GM18498 (cell line): ENCODE measurements around the gene CFHR3.
"Not testable (repeated sequence)": the region's sequence is repeated elsewhere in the genome, so short reads cannot be mapped to it uniquely, and the experiment has no call there.

Source experiments
- ATAC-seq: cut with Tn5 transposase; IDR thresholded peaks from one replicate; pipeline ENCODE4 v1.9.1; 2021; ENCODE audit warnings: mild to moderate bottlenecking, moderate library complexity; ENCODE audit not compliant: unreplicated experiment

Gene CFHR3

DNA sequence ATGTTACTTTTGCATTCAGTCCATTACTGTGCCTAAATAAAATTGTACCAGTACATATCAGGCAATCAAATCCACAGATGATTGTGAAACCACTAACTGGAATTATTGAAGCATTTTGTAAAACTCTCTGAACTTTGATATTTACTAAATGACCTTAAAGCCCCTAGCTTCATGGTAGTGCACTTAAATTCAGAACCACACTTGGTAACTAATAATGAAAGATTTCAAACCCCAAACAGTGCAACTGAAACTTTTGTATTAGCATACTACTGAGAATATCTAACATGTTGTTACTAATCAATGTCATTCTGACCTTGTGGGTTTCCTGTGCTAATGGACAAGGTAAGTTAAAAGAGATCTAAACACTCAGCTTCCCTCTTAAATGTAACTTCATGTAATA lies at the start of gene CFHR3:
Gene CFHR3 (plus strand): TSS at position 238 of the 400 bp plus-strand sequence. CDS start 47 bp downstream, at position 285.
- ATAC-seq, result no peak

DNA sequence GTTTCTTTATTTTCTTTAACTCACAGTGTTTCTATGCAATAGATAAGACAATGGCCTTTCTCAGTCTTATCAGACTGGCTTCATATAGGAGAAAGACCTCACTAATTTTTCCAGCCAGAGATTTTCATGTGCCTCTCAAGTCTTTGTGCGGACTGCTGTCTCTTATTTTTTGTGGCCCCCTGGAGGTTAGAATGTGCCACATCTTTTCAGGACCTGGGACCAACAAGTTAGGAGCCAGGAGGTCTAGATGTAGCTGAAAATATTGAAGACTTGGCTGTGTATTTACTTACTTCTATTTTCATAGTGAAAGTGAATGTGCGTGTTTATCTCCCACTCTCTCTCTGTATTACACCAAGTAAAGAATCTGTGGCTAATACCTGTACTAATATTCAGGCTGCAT lies 42.1 kb upstream of the CFHR3 start:
- ATAC-seq, result no peak

DNA sequence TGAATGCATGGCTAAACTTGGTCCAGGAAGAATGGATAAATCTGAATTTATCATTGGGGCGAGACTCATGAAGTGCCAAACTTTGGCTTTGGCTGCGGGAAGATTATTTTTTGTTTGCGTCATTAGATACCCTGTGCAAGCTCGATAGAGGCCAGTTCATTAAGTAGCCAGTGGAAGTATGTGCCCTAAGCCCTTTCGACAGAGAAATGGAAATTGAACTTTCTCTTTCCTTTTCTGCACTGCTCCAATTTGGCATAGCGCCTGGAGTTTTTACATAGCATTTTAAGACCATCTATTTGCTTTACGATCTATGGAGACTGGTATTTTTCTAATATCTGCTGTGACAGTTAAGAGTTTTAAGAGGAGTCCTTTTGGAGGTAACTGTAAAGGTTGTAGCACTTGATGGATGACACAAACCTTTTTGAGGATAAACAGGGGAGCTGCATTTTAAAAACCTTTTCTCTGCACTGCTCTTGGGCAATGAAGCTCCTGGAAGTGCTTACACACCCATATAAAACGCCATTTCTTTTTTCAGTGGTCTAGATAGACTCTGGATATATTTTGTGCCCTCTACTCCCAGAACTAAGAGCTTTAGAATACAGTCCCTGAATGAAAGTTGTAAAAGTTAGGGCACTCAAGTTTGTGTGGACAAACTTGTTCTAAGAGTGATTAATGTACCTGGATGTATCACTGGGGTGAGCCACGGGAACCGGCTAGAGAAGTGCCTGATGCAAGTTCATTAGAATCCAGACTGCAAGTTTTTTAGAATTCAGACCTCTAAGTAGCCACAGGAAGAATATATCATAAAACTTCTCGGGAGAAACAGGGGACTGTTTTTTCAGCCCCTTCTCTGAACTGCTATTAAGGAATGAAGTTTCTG lies 41.3 kb upstream of the CFHR3 start:
- no peak for ATAC-seq

DNA sequence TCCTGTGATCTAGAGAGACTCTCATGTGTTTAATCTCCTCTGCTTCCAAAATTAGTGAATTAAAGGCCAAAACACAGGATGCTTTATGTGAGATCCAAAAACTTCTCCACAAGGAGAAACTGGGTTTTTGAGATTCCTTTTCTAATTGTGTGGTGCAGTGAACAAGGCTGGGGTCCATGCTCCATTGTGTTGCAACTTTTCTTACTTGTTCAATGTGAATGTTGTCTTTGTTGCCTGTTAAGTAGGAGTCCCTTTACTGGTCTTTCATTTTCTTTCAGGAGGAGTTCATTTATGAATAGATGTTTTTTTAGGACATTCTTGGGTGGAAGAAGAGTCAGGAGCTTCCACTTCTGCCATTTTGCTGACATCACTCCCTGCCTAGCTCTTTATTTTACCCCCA lies 40.6 kb upstream of the CFHR3 start:
- ATAC-seq, result no peak

DNA sequence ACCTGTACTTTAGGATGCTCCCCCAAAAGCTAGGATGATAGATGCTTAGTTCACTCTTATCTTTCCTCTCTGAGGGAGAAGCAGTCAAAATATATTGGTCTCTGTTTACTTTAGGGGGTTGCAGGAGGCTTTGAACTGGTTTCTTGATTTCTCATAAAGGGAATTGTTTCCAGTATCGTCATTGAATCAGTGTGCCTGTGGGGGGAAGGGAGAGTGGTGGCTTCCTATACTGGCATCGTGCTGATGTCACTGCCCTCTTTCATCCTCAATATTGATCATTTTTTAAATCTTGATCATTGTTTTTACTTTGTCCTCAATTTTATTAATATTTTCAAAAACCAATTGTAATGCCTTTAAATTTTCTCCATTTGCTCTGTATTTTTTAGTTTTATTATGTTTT lies 40.2 kb upstream of the CFHR3 start:
- ATAC-seq, result no peak

DNA sequence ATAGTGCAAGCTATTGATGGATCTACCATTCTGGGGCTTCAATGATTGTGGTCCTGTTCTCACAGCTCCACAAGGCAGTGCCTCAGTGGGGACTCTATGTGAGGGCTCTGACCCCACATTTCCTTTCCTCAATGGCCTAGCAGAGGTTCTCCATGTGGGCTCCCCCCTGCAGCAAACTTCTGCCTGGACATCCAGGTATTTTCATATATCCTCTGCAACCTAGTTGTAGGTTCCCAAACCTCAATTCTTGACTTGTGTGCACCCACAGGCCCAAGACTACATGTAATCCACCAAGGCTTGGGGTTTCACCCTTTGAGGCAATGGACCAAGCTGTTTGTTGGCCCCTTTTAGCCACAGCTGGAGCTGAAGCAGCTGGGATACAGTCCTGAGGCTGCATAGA lies 35.9 kb upstream of the CFHR3 start:
- ATAC-seq, result no peak

DNA sequence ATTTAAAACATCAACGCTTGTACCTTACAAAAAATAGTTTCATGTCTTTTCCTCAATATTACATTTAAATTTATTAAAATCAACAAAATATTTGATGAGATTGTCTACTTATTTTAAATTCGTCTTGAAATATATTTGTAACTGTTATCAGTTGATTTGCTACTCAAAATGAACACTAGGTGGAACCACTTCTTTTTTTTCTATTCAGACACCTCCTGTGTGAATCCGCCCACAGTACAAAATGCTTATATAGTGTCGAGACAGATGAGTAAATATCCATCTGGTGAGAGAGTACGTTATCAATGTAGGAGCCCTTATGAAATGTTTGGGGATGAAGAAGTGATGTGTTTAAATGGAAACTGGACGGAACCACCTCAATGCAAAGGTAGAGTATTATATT lies 31.4 kb upstream of the CFHR3 start:
- ATAC-seq, result peak; percentile 81

DNA sequence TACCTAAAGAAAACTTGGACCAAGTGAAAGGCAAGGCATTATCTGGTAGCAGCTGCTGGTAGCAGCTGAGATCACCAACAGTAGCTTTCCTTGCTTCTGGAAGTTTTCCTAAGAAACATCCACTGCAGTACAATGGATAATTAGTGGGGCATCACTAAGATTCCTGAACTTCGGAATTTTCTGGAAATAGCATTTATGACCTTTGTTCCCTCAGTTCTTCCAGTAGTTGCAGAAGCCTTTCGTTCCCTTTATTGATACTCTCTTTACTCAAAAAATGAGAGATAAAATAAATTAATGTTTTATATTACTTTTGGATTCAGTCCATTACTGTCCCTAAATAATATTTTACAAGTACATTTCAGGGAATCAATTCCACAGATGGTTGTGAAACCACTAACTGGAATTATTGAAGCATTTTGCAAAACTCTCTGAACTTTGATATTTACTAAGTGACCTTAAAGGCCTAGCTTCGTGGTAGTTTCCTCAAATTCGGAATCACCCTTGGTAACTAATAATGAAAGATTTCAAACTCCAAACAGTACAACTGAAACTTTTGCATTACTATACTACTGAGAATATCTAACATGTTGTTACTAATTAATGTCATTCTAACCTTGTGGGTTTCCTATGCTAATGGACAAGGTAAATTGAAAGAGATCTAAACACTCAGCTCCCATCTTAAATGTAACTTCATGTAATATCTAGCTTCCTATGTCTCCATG lies 9.5 kb upstream of the CFHR3 start:
- not testable (repeated sequence) for ATAC-seq

DNA sequence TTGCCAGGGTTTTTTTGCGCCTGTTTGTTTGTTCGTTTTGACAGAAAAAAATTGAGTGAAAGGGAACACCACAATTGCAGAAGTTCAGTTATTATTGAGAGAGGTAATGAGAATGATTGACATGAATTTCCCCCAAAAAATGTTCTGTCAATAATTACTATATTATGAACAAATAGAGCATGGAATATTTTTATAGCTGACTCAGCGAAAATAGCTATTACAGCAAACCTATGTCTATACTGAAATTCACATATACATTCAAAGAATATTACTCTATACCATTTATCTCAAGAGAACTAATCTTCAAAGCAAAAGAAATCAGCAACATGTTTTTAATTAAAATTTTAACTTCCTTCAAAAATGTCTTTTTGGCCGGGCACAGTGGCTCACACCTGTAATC lies 4.8 kb upstream of the CFHR3 start:
- ATAC-seq, result not testable (repeated sequence)

DNA sequence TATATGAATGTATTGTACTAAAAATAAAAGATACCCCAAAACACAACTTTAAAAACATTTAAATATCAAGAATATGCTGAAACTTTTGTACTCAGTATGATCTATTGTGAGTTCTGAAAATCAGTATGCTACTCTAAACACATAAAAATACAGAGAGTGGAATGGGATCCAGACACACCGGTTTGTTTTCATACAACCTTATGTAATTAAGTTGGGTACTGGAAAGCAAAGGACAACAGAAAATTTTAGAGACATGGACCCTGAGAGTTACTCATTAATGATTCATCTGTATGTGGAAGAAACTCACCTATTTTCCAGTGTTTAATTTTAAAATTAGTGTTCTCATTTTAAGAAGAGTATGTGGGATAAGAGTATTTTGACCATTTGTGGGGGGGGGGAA lies 927 bp upstream of the CFHR3 start:
- ATAC-seq, result no peak

DNA sequence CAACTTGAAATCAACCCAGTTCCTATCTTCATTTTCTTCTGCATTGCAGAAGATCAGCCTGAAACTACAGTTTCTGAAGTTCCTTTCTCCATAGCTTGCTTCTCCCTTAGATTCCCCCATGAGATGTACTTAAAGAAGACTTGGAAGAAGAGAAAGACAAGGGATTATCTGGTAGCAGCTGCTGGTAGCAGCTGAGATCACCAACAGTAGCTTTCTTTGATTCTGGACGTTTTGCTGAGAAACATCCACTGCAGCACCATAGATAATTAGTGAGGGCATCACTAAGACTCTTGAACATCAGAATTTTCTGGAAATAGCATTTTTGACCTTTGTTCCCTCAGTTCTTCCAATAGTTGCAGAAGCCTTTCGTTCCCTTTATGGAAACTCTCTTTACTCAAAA lies 465 bp upstream of the CFHR3 start:
- no peak for ATAC-seq

DNA sequence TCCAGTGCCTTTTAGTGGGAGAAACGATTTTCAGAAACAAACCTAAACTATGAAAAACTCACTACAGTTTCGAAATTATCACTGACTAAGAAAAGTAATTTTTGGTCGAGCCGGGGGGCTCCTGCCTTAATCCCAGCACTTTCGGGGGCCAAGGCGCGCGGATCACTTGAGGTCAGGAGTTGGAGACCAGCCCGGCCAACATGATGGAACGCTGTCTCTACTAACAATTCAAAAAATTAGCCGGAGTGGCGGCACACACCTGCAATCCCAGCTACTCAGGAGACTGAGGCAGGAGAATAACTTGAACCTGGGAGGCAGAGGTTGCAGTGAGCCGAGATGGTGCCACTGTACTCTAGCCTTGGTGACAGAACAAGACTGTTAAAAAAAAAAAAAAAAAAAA lies 3.0 kb downstream of the CFHR3 start:
- no peak for ATAC-seq

DNA sequence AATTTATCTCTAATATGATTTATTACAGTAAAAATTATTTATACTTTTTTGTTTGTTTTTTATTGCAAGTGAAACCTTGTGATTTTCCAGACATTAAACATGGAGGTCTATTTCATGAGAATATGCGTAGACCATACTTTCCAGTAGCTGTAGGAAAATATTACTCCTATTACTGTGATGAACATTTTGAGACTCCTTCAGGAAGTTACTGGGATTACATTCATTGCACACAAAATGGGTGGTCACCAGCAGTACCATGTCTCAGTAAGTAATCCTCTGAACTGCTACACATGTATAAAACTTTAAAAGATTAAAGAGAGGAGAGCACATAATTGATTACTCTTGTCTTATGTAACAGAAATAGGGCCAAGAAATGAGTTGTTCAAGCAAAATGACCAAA lies 4.5 kb downstream of the CFHR3 start:
- ATAC-seq, result no peak

DNA sequence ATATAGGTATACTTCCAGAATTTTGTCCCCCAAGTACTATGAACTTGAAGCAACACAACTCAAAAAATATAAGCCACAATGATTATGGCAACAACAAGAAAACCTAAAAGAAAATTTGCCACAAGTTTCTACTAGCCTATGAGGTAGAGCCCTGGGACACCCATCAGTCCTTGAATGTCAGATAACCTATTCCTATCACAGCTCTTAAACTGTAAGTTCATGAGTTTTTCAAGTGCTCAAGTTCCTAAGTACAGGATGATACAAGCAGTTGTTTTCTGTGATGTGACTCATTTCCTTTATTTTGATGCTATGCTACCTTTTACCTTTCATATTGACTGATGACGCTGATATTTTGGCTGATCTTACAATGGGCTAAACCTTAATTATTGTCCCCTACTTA lies 16.6 kb downstream of the CFHR3 start:
- not testable (repeated sequence) for ATAC-seq

DNA sequence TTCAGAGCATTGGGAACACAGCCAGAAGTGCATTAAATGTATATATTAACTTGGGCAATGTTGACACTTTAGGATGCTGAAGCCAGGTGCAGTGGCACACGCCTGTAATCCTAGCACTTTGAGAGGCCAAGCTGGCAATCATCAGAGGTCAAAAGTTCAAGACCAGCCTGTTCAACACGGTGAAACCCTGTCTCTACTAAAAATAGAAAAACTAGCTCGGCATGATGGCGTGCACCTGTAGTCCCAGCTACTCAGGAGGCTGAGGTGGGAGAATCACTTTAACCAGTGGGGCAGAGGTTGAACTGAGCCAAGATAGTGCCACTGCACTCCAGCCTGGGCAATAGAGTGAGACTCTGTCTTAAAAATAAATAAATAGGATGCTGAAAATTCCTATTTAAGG lies 19.5 kb downstream of the CFHR3 start:
- ATAC-seq, result not testable (repeated sequence)

DNA sequence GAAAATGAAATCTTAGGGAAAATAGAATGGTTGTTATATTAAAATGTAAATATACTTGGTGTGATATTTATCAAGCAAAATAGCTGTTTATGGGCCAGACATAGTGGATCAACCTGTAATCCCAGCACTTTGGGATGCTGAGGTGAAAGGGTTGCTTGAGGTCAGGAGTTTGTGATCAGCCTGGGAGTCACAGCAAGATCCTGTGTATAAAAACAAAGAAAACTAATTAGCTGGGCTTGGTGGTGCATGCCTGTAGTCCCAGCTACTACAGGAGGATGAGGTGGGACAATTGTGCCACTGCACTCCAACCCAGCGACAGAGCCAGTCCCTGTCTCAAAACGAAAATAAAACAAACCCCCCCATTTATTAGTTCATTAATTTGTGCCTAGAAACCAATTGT lies 23.3 kb downstream of the CFHR3 start:
- no peak for ATAC-seq

DNA sequence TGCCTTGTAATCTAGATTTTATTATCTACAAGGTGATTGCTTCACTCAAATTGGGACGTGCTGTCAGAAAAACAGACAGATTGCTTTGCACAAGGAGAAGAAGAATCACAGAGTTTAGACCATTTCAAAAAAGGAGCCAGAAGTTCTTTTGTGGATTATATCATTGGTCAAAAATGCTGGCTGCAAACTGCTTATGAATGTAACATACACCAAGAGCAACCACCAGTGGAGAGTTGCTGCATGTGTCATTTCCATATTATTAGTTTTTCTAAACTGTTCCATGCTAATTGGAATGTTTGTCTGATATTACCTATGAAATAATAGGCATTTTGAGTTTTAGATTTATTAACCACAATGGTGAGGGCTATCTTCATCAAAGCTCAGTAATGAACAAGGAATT lies 27.3 kb downstream of the CFHR3 start:
- ATAC-seq, result not testable (repeated sequence)

DNA sequence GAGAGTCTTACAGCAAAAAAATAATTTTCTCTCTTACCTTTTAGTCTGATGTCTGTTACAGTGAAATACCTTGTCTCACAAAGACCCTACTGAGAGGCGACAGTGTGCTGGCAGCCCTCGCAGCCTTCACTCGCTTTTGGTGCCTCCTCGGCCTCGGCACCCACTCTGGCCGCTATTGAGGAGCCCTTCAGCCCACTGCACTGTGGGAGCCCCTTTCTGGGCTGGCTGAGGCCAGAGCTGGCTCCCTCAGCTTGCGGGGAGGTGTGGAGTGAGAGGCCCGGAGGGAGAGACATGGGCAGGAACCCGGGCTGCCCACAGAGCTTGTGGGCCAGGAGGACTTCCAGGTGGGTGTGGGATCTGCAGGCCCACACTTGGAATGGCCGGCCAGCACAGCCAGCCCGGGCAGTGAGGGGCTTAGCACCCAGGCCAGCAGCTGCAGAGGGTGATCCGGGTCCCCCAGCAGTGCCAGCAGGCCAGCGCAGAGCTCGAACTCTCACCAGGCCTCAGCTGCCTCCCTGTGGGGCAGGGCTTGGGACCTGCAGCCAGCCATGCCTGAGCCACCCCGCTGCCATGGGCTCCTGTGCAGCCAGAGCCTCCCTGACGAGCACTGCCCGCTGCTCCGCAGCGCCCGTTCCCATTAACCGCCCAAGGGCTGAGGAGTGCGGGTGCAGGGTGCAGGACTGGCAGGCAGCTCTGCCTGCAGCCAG lies 34.0 kb downstream of the CFHR3 start:
- ATAC-seq, result no peak

DNA sequence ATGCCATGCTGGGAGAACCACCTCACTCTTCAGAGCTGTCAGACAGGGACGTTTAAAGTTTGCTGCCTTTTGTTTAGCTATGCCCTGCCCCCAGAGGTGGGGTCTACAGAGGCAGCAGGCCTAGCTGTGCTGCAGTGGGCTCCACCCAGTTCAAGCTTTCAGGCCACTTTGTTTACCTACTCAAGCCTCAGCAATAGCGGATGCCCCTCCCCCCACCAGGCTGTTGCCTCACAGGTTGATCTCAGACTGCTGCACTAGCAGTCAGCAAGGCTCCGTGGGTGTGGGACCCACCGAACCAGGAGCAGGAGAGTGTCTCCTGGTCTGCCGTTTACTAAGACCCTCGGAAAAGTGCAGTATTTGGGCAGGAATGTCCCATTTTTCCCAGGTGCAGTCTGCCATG lies 42.8 kb downstream of the CFHR3 start:
- not testable (repeated sequence) for ATAC-seq

DNA sequence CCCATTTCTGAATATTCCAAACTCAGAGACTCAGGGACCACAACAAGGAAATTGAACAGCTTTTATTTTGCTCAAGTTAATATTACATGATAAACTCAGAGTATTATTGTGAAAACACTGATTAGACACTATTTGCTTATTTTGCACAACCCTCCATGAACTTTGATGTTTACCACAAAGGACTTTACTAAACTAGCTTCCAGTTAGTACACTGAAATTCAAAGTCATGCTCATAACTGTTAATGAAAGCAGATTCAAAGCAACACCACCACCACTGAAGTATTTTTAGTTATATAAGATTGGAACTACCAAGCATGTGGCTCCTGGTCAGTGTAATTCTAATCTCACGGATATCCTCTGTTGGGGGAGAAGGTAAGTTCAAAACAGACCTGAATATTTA lies 44.9 kb downstream of the CFHR3 start, which contains the start of gene CFHR1:
Gene CFHR1 (plus strand): TSS at position 201 of the 400 bp plus-strand sequence. CDS start 114 bp downstream, at position 315.
- ATAC-seq, result not testable (repeated sequence)

DNA sequence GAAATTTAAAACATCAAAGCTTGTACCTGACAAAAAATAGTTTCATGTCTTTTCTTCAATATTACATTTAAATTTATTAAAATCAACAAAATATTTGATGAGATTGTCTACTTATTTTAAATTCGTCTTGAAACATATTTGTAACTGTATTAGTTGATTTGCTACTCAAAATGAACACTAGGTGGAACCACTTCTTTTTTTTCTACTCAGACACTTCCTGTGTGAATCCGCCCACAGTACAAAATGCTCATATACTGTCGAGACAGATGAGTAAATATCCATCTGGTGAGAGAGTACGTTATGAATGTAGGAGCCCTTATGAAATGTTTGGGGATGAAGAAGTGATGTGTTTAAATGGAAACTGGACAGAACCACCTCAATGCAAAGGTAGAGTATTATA lies 53.2 kb downstream of the CFHR3 start:
- not testable (repeated sequence) for ATAC-seq
